GM18508 (cell line): ENCODE data around the gene PPP1R11.
"Not testable (repeated sequence)": the region's sequence is repeated elsewhere in the genome, so short reads cannot be mapped to it uniquely, and the experiment has no call there.

Experiments
- ATAC-seq: cut with Tn5 transposase; IDR thresholded peaks from one replicate; pipeline ENCODE4 v1.9.1; 2021; ENCODE audit warnings: moderate number of reproducible peaks; ENCODE audit not compliant: insufficient read depth, unreplicated experiment

PPP1R11 gene, protein sequence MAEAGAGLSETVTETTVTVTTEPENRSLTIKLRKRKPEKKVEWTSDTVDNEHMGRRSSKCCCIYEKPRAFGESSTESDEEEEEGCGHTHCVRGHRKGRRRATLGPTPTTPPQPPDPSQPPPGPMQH

GRCh38 chr6:30066577-30067459, at the start of gene PPP1R11:
Gene PPP1R11 (plus strand): TSS chr6:30067198. CDS start chr6:30067411, 213 bp downstream.
- peak; percentile 73 for ATAC-seq

- ATAC-seq = no peak
These were observed 47.2 kb upstream of the PPP1R11 start for GRCh38 chr6:30019819-30020218.

GRCh38 chr6:30020626-30021025, 46.4 kb upstream of the PPP1R11 start:
- ATAC-seq = no peak

DNA sequence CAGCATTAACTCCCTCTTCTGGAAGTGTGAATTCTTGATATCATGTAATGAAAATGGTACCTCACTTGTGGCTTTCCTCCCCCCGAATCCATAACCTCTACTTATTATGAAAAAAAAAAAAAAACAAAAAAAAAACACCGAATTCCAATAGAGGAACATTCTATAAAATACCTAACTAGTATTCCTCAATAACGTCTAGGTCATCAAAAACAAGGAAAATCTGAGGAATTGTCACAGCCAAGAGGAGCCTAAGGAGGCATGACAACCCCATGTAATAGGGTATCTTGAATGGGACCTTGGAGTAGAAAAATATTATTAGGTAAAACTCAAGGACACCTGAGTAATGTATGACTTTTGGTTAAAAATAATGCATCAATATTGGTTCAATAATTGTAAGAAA, 44.8 kb upstream of the PPP1R11 start:
- ATAC-seq = no peak

- ATAC-seq = not testable (repeated sequence)
These were observed 44.3 kb upstream of the PPP1R11 start for GRCh38 chr6:30022712-30023111.

DNA sequence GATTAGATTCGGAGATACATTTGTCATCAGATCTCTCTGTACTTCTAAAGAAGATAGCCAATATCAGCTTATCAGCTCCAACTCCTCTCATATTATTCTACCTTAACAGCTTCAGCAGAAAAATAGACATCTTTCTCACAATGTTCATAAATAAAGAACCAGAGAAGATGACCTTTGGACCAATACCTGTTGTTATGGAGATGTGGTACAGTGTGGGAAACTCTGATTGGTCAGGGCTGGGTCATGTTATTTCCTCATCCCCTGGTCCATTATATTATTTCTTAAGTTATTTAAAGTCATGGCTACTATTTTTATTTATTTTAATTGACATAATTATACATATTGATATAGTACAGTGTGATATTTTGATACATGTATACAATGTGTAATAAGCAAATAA, 41.8 kb upstream of the PPP1R11 start:
- ATAC-seq = no peak

DNA sequence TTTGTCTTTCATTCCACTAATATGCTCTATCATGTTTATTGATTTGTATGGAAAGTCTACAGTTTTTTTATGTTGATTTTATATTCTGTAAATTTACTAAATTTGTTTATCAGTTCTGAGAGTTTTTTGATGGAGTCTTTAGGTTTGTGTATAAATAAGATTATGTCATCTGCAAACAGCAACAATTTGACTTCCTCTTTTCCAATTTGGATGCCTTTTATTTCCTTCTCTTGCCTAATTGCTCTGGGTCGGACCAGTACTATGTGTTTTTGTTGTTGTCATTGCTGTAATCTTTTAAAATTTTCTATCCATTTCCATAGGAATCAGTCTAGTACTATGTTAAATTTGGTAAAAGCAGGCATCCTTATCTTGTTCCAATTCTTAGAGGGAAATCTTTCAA, 37.4 kb upstream of the PPP1R11 start:
- no peak for ATAC-seq

GRCh38 chr6:30031381-30031780, 35.6 kb upstream of the PPP1R11 start:
- no peak for ATAC-seq

- ATAC-seq = not testable (repeated sequence)
These were observed 33.6 kb upstream of the PPP1R11 start for GRCh38 chr6:30033440-30033839.

DNA sequence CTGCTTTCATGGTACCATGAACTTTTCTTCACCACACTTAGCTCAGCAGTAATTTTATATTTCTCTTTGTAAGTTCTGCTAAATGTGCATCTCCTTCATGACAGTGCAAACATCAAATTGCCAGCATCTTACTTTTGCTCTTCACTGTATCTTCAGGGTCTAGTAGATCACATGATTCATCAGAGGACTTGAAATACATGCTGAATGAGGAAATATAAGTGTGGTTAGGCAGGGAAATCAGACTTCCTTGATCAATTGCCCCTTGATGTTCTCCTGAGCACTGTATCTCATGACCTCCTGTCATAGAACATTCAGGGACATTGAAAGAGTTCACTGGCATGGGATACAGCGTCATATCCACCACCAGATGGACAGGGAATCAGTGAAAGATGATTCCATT, 31.2 kb upstream of the PPP1R11 start:
- no peak for ATAC-seq

GRCh38 chr6:30037182-30037788, 29.7 kb upstream of the PPP1R11 start:
- ATAC-seq = no peak

DNA sequence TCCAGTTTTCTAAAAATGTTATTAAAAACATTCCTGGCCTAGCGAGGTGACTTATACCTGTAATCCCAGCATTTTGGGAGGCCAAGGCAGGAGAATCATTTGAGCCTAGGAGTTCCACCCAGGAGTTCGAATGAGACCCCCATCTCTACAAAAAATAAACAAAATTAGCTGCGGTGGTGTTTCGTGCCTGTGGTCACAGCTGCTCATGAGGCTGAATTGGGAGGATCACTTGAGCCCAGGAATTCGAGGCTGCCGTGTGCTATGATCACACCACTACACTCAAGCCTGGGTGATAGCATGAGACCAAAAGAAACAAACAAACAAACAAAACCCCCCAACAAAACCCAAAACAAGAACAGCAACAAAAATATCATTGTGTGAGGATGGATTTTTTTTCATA, 25.8 kb upstream of the PPP1R11 start:
- no peak for ATAC-seq

- no peak for ATAC-seq
These were observed 25.2 kb upstream of the PPP1R11 start for GRCh38 chr6:30041821-30042220.

GRCh38 chr6:30042476-30042875, 24.5 kb upstream of the PPP1R11 start:
- ATAC-seq = no peak

GRCh38 chr6:30042914-30043313, 24.1 kb upstream of the PPP1R11 start:
- ATAC-seq = no peak

- ATAC-seq = no peak
These were observed 23.3 kb upstream of the PPP1R11 start for GRCh38 chr6:30043744-30044143.

- ATAC-seq = no peak
These were observed 22.4 kb upstream of the PPP1R11 start for GRCh38 chr6:30044630-30045029.

DNA sequence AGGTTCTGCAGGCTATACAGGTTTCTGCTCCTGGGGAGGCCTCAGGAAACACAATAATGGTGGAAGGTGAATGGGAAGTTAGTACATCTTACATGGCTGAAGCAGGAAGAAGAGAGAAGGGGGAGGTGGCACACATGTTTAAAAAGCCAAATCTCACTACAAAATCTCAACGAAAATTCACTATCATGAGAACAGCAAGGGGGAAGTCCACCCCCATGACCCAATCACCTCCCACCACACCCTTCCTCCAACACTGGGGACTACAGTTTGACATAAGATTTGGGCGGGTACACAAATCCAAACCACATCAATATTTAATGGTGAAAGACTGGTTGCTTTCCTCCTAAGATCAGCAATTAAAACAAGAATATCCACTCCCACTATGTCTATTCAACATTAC, 19.8 kb upstream of the PPP1R11 start:
- ATAC-seq = no peak

- no peak for ATAC-seq
These were observed 13.3 kb upstream of the PPP1R11 start for GRCh38 chr6:30053682-30054081.

- ATAC-seq = no peak
These were observed 11.5 kb upstream of the PPP1R11 start for GRCh38 chr6:30055513-30055912.

GRCh38 chr6:30060606-30061091, 6.3 kb upstream of the PPP1R11 start:
- no peak for ATAC-seq
